HUES64 (cell line): Measurements from ENCODE around the gene ARAF.

Source experiments
- H3K27ac ChIP-seq: 2 replicates; pipeline ENCODE4 v1.7.0; 2013; ENCODE audit warnings: low read depth, low read length, inconsistent platforms
- H3K27me3 ChIP-seq: 2 replicates; pipeline ENCODE4 v1.6.1; 2013; ENCODE audit warnings: mild to moderate bottlenecking, low read length; ENCODE audit not compliant: insufficient read depth
- H3K36me3 ChIP-seq: 2 replicates; pipeline ENCODE4 v1.6.1; 2013; ENCODE audit warnings: mild to moderate bottlenecking, low read length; ENCODE audit not compliant: insufficient read depth
- H3K4me1 ChIP-seq: 2 replicates; pipeline ENCODE4 v1.6.1; 2013; ENCODE audit warnings: mild to moderate bottlenecking, low read length, moderate library complexity; ENCODE audit not compliant: insufficient read depth
- H3K4me3 ChIP-seq: 2 replicates; pipeline ENCODE4 v1.5.1; 2013; ENCODE audit warnings: mild to moderate bottlenecking, low read length, moderate library complexity
- H3K9ac ChIP-seq: 2 replicates; pipeline ENCODE4 v1.6.1; 2013; ENCODE audit warnings: mild to moderate bottlenecking, low read depth, low read length
- H3K9me3 ChIP-seq: 2 replicates; pipeline ENCODE4 v1.6.1; 2013; ENCODE audit warnings: low read depth, low read length; ENCODE audit not compliant: insufficient read depth
- WGBS: fragments of 150-250, 120-280 bp; methylation state at CpG from one replicate; pipeline ENCODE4 v1.1.7; 2013; ENCODE audit warnings: missing lambda C conversion rate; 5-methylcytosine and 5-hydroxymethylcytosine counted together

ARAF gene

DNA sequence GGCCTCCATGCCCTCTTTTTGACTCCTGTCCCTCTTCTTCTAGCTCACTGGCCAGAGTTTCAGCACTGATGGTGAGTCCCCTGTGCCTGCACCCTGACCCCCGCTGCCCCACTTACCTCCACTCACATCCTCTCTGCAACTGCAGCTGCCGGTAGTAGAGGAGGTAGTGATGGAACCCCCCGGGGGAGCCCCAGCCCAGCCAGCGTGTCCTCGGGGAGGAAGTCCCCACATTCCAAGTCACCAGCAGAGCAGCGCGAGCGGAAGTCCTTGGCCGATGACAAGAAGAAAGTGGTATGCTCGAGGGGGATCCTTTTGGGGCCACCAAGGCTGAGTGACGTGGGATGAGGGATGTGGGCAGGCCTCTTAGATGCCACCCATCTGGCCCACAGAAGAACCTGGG is 5.8 kb downstream of the ARAF start:
- Histone ChIP-seq H3K9ac (no peak overlapping the region), H3K27ac (no peak overlapping the region), H3K9me3 (no peaks in the 10 kb centered on the region), H3K36me3 (peaks cover 68% of the 10 kb centered on the region), H3K4me1 (no peaks in the 10 kb centered on the region), H3K4me3 (no peak overlapping the region), H3K27me3 (no peaks in the 10 kb centered on the region)
- 94% methylated on average over 9 of the region's 11 CpGs for WGBS

DNA sequence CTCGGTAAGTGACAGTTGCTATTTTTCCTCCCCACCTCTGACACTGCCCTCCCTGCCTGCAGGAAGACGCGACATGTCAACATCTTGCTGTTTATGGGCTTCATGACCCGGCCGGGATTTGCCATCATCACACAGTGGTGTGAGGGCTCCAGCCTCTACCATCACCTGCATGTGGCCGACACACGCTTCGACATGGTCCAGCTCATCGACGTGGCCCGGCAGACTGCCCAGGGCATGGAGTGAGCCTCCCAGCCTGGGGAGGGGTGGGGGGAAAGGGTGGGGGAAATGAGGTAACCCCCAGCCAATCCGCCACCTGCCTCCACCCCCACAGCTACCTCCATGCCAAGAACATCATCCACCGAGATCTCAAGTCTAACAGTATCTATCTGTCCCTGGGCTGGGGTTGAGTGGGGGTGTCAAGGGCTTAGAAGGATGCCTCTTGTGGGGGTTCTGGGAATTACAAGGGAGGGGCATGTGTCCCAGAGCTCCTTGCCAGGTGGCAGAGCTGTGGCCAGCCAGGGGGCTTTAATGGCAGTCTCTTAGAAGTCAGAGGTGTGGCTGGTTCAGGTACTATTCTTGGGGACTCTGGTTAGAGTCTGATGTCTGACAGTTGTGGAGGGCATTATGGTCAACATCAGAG is 7.8 kb downstream of the ARAF start:
- Histone ChIP-seq H3K36me3 (peaks cover 61% of the 10 kb centered on the region), H3K9me3 (no peaks in the 10 kb centered on the region), H3K9ac (no peak overlapping the region), H3K4me3 (no peak overlapping the region), H3K4me1 (peaks cover 7% of the 10 kb centered on the region; the same call in 1 of the 2 replicates), H3K27me3 (no peaks in the 10 kb centered on the region), H3K27ac (no peak overlapping the region)
- 94% methylated on average over 6 of the region's 13 CpGs for WGBS

DNA sequence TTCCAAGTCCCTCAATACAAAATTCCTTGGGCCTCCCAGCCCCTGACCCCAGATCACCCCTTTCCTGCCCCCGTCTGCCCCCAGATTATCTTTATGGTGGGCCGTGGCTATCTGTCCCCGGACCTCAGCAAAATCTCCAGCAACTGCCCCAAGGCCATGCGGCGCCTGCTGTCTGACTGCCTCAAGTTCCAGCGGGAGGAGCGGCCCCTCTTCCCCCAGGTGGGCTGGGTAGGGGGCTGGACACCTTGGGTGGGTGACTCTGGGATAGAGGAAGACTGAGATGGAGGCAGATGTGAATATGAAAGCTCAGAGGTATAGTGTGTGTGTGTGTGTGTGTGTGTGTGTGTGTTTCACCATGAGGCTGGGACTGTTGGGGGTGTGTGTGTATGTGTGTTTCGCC is 9.8 kb downstream of the ARAF start:
- Histone ChIP-seq H3K27ac (no peak overlapping the region), H3K4me1 (peaks cover 16% of the 10 kb centered on the region; the same call in 1 of the 2 replicates), H3K9ac (no peak overlapping the region), H3K36me3 (peaks cover 42% of the 10 kb centered on the region), H3K27me3 (no peaks in the 10 kb centered on the region), H3K9me3 (no peaks in the 10 kb centered on the region), H3K4me3 (no peak overlapping the region)
- 92% methylated on average over 8 of the region's 8 CpGs for WGBS

DNA sequence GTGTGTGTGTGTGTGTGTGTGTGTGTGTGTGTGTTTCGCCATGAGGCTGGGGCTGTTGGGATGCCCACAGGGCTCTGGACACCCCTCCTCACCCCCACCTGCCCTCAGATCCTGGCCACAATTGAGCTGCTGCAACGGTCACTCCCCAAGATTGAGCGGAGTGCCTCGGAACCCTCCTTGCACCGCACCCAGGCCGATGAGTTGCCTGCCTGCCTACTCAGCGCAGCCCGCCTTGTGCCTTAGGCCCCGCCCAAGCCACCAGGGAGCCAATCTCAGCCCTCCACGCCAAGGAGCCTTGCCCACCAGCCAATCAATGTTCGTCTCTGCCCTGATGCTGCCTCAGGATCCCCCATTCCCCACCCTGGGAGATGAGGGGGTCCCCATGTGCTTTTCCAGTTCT is 10.2 kb downstream of the ARAF start:
- Histone ChIP-seq H3K9me3 (no peaks in the 10 kb centered on the region), H3K9ac (no peak overlapping the region), H3K27me3 (no peaks in the 10 kb centered on the region), H3K36me3 (peaks cover 38% of the 10 kb centered on the region), H3K27ac (no peak overlapping the region), H3K4me1 (peaks cover 16% of the 10 kb centered on the region; the same call in 1 of the 2 replicates), H3K4me3 (no peak overlapping the region)
- WGBS, result 96% methylated on average over 10 of the region's 11 CpGs

DNA sequence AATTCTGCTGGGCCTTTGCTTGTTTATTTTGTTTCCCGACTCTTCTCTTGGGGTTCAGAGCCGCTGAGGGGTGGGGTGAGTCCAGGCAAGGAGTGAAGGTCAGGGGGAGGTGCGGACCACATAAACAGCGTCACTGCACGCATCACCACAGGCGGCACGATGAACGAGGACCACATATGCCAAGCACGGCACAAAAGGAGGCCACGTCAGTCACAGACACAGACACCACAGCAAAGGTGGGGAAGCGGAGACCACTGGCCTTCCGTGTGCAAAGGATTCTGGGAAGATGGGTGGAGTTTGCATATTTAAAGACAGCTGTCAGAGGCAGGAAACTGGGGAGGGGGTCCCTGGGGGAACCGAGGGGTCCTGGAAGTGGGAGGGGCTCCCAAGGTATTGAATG is 10.9 kb downstream of the ARAF start:
- WGBS, result 95% methylated on average over 13 of the region's 13 CpGs
- Histone ChIP-seq H3K4me3 (no peak overlapping the region), H3K27ac (no peak overlapping the region)

DNA sequence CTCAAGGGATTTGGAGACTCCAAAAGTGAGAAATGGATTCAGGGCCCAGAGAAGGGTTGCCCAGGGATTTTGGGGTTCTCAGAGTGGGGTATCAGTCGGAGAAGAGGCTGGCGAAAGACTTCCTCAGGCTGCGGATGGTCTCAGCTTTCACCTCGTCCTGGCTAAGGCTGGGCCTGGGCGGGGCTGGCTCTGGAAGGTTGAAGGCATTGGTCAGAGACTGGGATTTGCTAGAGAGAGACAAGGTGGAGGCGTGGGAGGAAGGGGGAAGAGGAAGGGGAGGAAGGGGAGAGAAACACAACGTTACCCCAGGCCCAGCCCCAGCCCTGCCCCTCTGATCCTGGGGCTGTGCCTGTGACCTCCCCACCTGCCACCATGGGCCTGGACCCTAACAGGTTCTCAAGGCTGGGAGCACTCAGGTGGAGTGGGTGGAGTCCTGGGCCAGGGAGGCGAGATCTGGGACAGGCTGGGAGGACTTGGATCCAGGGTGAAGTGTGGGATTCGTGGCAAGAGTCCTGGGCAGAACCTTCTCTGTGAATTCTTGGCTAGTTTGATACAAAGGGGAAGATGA is 11.9 kb downstream of the ARAF start:
- Histone ChIP-seq H3K4me3 (no peak overlapping the region), H3K9me3 (no peaks in the 10 kb centered on the region), H3K9ac (no peak overlapping the region), H3K27ac (peak overlapping the region; percentile 61; the same call in 1 of the 2 replicates), H3K27me3 (no peaks in the 10 kb centered on the region), H3K36me3 (peaks cover 25% of the 10 kb centered on the region), H3K4me1 (peaks cover 16% of the 10 kb centered on the region; the same call in 1 of the 2 replicates)
- 66% methylated on average over 9 of the region's 9 CpGs for WGBS

More for the DNA sequence above, 10.9 kb downstream of the ARAF start:
- Histone ChIP-seq H3K9me3 (no peaks in the 10 kb centered on the region), H3K27me3 (no peaks in the 10 kb centered on the region), H3K9ac (no peak overlapping the region), H3K4me1 (peaks cover 16% of the 10 kb centered on the region; the same call in 1 of the 2 replicates), H3K36me3 (peaks cover 35% of the 10 kb centered on the region)

DNA sequence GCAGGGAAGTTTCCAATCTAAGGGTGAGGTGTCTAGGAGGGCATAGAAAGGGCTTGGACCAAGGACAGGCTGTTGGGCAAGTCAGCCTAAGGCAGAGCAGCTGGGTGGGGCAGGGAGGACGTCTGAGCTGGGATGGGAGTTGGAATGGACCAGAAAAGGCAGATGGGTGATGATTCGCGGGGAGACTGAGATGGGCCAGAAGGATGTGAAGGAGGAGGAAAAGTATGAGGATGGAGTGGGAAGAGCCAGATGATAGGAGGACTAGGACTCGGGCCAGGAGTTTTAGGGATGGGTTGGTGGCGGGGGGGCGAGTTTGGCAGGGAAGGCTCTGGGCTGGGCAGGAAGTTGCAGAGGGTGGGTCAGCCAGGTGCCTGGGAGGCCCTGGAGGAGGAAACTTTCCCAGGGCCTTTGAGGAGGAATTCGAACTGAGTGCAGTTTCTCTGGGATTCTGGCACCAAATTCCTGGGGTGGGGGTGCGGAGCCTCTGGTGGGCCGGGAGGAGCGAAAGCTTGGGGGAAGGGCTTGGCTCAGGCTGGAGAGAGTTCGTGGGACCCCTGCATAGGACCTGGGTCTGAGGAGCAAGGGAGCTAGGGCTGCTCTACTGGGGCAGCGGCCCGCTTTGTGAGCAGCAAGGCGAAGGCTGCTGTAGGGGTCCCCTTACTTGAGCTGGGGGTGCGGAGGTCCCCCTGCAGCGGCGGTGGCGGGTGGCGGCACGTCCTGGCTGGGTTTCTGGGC is 12.5 kb downstream of the ARAF start:
- WGBS, result 6% methylated on average over 20 of the region's 20 CpGs
- H3K27ac ChIP-seq, result peak overlapping the region; percentile 95
- H3K4me1 ChIP-seq, result peaks cover 16% of the 10 kb centered on the region; the same call in 1 of the 2 replicates
- H3K36me3 ChIP-seq, result peaks cover 19% of the 10 kb centered on the region
- no peaks in the 10 kb centered on the region for H3K27me3 ChIP-seq
- H3K4me3 ChIP-seq, result peak overlapping the region; percentile 59
- H3K9me3 ChIP-seq, result no peaks in the 10 kb centered on the region
- H3K9ac ChIP-seq, result peak overlapping the region; percentile 86

DNA sequence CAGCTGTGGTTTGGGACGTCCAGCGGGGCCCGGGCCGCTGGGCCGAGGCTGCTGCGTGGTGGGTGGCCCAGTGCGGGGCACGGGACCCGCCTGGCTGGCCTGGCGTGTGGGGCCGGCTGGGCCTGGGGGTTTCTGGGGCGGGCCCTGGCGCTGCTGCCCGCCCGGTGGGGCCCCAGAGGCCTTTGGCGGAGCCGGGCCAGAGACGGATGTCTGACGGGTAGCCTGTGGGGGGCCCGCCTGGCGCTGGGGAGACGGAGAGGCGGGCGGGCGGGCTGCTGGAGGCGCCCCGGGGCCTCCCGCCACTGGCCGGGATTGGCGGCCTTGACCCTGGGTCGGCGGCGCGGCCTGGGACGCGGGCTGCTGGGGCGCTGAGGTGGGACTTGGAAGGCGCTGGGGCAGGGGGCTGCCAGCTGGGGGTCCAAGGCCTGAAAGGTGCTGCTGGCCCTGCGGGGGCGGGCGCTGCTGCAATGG is 13.1 kb downstream of the ARAF start:
- Histone ChIP-seq H3K4me3 (peak overlapping the region; percentile 59), H3K9me3 (no peaks in the 10 kb centered on the region), H3K27ac (peak overlapping the region; percentile 95), H3K27me3 (no peaks in the 10 kb centered on the region), H3K36me3 (peaks cover 16% of the 10 kb centered on the region), H3K4me1 (peaks cover 16% of the 10 kb centered on the region; the same call in 1 of the 2 replicates), H3K9ac (peak overlapping the region; percentile 86)
- under 1% methylated on average over 41 of the region's 41 CpGs for WGBS

DNA sequence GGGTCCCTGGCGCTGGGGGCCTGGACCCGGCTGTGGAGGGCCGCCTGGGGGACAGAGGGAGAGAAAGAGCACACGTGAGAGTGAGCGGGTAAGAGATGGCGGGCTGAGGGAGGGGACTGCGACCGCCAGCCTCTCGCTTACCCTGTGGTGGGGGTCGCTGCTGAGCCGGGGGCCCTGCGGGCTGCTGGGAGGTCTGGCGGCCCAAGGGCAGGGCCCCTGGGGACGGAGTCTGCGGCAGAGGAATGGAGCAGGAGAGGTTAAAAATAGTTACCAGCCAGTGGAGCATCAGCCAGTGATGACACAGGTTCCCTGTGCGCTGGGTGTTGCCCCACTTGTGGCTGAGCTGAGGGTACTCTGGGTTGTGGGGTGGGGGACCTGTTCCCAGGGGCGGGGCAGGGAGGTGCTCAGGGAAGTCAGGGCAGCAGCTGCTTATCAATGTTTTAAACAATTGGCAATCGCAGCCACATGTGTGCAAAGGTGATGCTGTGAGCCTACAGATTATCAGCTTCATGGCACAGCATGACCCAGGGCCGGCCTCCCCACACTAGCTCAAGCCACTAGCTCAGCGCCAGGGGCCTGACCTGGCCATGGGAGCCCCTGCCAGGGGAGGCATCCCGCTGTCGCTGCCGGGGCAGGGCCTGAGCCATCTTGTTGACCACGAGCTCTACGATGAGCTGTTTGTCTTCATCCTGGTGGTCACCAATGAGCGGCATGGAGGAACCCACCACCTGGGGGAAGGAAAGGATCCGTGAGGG is 13.7 kb downstream of the ARAF start:
- 26% methylated on average over 27 of the region's 27 CpGs for WGBS
- Histone ChIP-seq H3K4me3 (peak overlapping the region; percentile 59), H3K9me3 (no peaks in the 10 kb centered on the region), H3K4me1 (peaks cover 16% of the 10 kb centered on the region; the same call in 1 of the 2 replicates), H3K27me3 (no peaks in the 10 kb centered on the region), H3K36me3 (peaks cover 12% of the 10 kb centered on the region), H3K9ac (peak overlapping the region; percentile 86), H3K27ac (peak overlapping the region; percentile 95)

DNA sequence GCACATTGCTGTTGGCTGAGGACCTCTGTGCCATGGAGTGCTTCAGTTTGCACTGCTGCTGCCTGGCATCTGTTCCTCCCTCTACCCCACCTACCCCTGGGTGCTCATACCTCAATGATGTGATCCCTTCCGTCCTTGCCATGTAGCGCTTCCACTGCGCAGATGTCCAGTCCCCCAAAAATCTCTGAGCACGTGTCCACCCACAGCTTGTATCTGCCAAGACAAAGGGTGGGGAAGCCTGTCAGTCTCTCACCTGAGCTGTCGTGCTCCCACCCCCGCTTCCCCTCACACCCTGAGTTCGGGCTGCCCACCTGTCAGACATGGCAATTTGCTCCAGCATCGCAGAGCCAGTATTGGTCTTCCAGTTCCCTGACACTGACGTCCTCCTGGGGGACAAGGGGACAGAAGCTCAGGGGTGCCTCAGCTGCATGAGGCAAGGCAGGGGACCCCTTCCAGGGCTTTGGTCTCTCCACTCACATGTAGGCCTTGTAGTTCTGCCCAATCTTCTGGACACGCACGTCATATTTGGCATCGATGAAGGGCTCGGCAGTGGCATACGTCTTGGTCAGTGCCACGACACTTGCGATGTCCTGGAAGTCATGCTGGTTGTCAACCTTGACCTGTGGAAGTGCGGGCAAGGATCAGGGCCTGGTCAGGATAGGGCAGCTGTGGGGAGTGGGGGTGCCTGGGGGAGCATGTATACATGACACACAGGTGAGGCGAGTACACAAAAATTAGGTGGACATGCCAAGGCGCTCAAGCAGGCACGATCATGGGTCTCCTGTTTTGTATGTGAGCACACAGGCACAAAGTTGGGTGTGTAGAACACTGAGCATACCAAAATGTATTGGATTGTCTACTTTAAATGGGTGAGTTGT is 15.3 kb downstream of the ARAF start:
- Histone ChIP-seq H3K9me3 (no peaks in the 10 kb centered on the region), H3K4me1 (peaks cover 16% of the 10 kb centered on the region; the same call in 1 of the 2 replicates), H3K9ac (no peak overlapping the region), H3K27ac (no peak overlapping the region), H3K4me3 (no peak overlapping the region), H3K27me3 (no peaks in the 10 kb centered on the region), H3K36me3 (peaks cover 8% of the 10 kb centered on the region)
- WGBS, result 95% methylated on average over 20 of the region's 20 CpGs
